Measurements from ENCODE around the gene AIP.

- TF ChIP-seq CTCF (conservative IDR thresholded peaks at IDR 0.05; ENCODE audit: low read length), result peak; percentile 88
- TF ChIP-seq EZH2phosphoT487 (IDR thresholded peaks at IDR 0.05; ENCODE audit: borderline replicate concordance), result no peak
Observed at GRCh38 chr11:67505605-67506396, 23.0 kb downstream of the AIP start.

Data from Loucy (cell line).